ENCODE results near the gene CIB2.
"Not testable (repeated sequence)": the region's sequence is repeated elsewhere in the genome, so short reads cannot be mapped to it uniquely, and the experiment has no call there.

CIB2 gene

DNA sequence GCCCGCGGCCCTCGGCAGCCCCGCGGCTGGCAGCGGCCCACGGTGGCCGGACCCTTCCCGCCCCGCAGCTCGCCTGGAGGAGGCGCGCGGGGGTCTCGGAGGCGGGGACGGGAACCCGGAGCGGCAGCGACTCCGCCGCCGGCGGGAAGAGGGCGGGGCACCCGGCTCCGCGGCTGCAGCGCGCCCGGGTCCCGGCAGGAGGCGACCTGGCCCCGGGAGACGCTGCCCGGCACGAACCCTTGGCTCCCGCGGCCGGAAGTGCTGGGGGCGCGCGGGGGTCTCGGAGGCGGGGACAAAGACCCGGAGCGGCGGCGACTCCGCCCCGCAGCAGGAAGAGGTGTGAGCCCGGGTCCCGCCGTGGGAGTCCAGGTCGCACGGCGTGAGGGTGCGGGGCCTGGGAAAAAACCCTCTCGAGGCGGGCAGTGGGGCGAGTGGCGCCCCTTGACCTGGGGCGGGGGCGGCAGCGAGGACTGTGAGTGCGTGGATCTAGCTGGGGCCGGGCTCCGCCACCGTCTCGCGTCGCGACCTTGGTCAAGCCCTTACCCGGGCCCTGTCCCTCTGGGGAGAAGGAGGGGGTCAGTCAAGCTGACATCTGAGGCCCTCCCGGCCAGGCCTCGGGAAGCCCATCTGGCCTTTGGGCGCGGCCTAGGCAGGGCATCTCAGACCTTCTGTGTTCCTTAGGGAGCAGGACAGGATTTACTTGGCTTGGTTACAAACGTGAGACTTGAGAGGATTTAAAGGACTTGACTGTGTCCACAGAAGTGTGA lies at the start of gene CIB2:
Gene CIB2, minus strand, starts transcription at position 151 of the 767 bp plus-strand sequence. CDS start 230 bp downstream, outside the sequence.
- peak; percentile 54 for DNase-seq (ENCODE audit: low read depth in 1 of 2, low spot score in 1 of 2)

DNA sequence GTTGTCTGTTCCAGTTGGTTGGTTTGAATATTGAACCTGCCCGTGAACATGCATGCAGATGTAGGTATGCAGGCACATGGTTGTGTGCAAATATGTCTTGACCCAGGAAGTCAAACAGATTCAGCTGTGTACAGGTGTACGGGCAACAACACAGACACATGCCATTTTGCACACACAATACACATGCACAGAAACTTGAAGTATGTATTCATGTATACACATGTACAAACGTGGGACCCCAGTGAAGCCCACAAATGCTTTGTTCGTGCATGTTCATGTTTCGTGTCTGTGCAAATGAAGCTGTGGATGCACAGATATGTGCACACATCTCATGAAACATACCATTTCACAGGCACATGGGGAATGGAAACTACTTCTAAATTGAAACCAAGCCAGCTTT lies 48.7 kb upstream of the CIB2 start:
- DNase-seq (ENCODE audit: low read depth in 1 of 2, low spot score in 1 of 2), result no peak

DNA sequence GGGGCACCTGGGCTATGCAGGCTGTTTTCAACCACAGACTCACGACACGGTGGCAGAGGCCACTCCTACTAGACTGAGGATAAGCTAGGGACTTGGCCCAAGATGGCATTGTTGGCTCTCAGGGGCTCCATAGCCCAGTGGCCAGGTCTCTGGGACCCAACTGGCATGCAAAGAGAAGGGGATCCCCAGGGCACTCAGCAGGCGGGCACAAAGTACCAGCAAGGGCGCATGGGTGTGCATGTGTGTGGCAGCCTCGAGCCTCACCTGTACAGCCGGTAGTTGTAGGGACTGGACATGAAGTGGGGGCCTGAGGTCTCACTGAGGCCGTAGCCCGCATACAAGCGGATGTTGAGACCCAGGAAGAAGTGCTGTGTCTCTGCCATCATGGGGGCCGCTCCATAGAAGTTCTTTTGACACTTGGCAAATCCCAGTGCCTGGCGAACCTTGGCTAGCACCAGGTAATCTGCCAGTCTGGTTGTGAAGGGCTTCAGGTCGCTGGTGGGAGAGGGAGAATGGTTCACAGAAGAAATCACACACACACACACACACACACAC lies 48.1 kb upstream of the CIB2 start:
- no peak for DNase-seq (ENCODE audit: low read depth in 1 of 2, low spot score in 1 of 2)

DNA sequence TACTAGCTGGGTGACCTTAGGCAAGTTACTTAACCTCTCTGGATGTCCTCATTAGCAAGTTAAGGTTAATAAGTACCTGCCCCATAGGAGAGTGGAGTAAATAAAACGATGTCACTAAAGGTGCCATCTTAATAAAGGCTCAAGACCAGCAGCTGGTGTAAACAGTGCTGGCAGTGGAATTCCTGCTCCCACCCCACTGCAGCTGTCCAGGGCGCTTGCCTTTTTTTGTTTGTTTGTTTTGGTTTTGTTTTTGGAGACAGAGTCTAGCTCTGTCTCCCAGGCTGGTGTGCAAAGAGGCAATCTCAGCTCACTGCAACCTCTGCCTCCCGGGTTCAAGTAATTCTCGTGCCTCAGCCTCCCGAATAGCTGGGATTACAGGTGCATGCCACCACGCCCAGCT lies 46.8 kb upstream of the CIB2 start:
- no peak for DNase-seq (ENCODE audit: low read depth in 1 of 2, low spot score in 1 of 2)

DNA sequence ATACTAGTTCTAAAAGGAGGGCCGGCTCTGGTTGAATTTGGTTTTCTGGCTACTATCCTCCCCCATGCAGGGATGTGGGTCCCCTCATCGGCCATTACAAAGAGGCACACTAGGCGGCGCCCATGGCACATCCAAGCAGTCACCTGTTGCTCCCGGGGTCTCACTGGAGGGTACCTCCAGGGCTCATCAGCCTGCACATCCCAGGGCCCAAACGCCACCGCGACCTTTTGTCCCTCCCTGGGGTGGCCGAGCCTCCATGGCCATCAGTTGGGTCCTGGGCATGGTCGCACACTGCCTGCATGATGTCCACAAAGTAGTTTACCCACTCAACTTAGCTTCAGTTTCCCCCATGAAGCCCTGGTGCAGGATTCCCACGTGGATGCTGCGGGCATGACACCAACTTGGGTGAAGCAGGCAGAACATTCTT lies 46.2 kb upstream of the CIB2 start:
- no peak for DNase-seq (ENCODE audit: low read depth in 1 of 2, low spot score in 1 of 2)

DNA sequence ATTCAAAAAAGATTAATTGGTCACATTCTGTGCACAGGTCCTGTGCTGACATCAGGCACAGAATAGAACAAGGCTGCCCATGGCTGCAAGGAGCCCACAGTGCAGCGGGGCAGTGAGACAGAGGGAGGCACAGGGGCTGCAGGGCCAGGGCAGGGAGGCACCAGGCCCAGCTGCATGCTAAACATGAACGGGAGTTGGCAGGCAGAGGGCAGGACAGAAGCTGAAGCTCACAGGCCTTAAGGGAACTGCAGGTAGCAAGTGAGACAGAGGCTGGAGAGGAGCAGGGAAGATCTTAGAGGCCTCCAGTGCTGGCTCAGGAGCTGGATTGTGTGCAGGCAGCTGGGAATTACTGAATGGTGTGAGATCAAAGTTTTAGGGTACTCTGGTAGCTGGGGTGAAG lies 44.1 kb upstream of the CIB2 start:
- no peak for DNase-seq (ENCODE audit: low read depth in 1 of 2, low spot score in 1 of 2)

DNA sequence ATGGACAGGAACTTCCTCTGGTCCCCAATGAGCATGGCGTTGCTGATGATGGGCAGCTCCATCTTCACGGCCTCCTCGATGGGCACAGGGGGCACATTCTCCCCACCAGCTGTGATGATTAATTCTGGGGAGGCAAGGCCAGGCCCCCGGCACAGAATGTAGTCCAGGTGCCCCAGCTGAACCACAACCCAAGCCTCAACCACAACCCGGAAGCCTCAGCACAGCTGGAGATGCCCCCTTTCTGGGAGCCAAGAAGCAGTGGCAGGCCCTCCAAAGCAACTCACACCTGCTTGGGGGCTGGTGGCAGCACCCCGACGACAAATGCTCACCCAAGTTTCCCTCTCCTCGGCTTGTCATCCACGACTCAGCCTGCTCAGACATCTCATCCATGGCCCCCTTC lies 43.2 kb upstream of the CIB2 start:
- no peak for DNase-seq (ENCODE audit: low read depth in 1 of 2, low spot score in 1 of 2)

DNA sequence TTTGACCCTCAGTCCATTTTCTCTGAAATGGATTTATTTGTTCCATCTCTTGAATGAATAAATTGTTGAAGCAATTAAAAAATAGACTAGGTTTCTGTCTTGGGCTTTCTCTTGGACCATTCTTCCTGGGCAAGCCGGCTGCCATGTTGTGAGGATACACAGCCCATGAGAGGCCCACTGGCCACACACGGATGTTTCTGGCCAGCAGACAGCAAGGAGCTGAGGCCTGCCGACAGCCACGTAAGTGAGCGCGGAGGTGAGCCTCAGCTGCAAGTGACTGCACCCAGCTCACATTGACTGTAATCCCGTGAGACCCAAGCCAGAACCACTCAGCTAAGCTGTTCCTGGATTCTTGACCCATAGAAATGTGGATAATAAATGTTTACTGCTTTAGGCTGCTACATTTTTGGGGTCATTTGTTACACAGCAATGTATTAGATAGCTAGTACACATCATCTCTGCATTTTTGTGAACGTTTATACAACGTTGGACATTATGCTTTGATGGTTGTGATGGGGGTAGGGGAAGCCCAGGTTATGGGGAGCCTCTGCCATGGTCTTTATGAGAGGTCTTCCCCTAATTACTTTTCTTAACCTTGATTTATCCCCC lies 40.7 kb upstream of the CIB2 start:
- DNase-seq (ENCODE audit: low read depth in 1 of 2, low spot score in 1 of 2), result no peak

DNA sequence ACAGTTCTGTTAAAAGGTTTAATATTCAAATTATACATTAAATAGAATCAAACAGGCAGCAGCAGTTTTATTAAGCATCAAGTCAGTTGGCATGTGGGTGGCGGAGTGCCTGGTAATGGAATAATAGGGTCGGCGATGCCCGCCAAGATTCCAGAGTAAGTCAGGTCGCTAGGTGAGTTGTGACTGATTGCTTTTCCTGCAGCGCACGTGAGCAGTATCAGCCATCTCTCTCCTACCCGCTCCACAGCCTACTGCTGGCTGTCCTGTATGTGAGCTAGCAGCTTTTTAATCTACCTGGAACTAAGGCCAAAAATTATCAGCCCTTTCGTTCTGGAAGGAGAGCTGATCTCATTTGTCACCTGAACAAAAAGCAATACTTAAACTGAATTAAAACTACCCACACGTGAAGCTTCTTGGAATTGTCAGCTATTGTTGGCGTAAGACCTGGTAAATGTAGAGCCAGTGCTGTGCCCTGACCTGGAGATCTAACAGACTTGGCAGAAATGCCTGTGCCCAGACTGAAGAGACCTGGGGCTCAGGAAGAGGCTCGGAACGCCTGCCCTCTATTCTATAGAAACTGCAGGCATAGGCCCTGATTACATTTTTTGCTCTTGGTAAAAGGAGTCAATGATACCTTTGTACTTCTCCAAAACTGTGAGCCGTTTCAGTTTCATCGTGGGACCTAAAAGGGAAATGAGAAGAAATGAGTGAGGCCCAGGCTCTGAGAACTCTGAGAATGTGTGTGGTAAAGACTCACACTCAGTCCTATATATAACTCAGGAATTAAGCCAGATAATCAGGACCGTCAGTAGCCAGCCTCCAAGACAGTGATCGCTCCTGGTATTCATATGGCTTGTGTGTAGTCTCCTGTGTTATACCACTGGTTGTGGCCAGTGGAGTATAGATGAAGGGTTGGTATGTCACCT lies 39.9 kb upstream of the CIB2 start:
- DNase-seq (ENCODE audit: low read depth in 1 of 2, low spot score in 1 of 2), result no peak

DNA sequence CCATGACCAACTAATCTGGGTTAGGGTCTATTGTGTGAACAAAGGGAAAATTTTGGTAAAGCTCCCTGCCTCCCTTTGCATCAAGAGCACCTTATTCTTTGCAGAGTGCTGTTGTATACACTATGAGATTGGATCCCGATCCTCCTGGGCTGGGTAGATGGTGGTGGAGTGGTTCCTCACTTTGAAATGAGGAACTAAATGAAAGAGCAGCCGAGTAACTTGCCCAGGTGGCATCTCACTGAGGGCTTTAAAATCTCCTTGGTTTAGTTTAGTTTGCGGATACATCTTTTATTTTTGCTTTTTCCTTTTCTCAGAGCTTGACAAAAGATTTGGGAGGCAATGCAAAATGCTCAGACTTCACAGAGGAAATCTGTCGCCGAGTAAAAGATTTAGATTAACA lies 37.4 kb upstream of the CIB2 start:
- DNase-seq (ENCODE audit: low read depth in 1 of 2, low spot score in 1 of 2), result no peak

DNA sequence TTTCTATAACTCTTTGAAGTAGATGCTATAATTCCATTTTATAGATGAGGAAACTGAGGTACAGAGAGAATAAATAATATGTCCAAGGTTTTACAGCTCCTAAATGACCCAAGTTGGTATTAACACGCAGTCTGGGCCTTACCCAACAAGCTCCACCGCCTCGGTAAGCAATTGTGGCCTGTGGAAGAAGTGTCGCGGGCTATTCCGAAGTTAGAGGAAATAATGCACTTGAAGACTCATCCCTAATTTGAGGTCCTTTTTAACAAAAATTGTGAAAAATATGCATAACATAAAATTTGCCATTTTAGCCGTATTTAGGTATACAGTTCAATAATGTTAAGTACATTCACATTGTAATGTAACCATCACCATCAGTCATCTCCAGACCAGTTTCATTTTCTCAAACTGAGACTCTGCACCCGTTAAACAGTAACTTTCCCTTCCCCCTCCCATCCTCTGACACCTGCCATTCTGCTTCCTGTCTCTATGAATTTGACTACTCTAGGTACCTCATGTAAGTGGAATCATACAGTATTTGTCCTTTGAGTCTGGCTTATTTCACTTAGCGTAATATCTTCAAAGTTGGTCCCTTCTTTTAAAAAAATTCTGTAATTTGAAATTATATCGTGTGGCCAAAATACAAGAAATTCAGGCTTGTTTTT lies 36.1 kb upstream of the CIB2 start:
- no peak for DNase-seq (ENCODE audit: low read depth in 1 of 2, low spot score in 1 of 2)

DNA sequence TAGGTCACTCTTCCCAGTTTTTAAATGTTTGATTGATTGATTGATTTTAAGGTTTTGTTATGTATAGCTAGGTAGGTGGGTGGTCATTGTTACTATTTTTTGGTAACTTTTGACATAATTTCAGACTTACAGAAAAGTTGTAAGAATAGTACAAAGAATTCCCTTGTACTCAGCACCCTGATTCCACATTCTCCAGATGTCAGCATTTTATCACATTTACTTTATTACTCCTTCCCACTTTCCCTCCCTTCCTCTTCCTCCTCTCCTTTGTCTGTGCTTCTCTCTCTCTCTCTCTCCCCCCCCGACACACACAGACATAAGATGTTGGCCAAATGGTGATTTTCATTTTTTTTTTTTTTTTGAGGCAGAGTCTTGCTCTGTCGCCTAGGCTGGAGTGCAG lies 32.8 kb upstream of the CIB2 start:
- DNase-seq (ENCODE audit: low read depth in 1 of 2, low spot score in 1 of 2), result no peak

DNA sequence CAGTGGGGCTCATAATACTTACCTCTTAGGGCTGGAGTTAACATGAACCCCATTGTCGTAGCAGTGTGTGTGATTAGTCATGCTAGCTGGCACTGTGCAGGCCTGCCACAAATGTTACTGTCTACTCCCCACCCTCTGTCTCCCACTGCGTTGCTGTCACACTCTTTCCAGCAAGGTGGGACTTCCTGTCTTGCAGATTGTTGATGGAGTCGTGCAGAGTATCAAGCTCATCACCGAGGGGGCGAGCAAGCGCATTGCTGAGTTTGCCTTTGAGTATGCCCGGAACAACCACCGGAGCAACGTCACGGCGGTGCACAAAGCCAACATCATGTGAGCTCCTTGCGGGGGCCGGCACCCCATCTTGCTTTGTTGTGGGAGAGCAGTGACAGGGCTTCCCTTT lies 30.8 kb upstream of the CIB2 start:
- no peak for DNase-seq (ENCODE audit: low read depth in 1 of 2, low spot score in 1 of 2)

DNA sequence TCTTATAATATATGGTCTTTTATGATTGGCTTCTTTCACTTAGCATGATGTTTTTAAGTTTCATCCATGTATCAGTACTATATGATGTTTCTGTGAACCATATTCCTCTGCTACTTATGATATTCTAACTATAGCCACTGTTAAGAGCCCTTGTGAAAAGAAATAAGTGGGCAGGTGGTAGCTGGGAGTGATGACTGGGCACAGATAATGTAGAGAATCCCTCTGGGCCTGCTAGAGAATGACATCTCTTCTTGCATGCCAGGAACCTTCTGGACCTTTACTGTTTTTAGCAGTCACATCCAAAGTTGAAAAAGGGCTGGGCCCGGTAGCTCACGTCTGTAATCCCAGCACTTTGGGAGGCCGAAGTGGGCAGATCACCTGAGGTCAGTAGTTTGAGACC lies 28.1 kb upstream of the CIB2 start:
- no peak for DNase-seq (ENCODE audit: low read depth in 1 of 2, low spot score in 1 of 2)

DNA sequence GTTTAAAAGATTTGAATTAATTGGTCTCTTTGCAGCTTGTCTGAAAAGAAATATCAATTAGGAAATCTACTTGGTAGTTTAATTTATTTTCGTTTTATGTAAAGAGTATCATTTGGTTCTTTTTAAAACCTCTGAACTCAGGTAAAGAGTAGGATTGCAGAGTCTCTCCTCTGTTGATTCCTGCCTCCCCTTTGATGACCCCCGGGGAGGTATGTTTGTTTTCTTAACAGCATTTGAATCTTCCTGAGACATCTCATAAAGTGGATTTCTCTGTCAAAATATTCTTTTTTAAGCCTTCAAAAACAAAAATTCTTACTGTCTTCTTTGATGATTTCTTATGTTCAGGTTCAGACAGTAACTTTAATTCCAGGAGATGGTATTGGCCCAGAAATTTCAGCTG lies 26.0 kb upstream of the CIB2 start:
- DNase-seq (ENCODE audit: low read depth in 1 of 2, low spot score in 1 of 2), result no peak

DNA sequence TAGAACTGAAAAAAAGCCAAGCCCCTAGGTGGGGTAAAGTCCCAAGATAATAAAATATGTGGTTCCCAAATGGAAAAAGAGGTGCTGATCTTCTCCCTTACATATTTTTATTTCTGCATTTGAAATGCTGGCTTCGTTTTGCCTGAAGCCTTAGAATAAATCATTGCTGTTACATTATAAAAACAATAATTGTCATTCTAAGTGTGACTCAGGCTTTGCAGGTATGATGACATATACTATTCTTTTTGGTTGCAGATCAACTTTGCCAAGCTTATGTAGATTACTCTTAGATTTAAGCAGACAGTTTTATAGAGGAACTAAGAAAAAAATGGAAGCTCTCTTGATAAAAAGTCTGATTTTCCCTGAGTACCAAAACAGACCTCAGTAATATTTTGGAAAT lies 25.4 kb upstream of the CIB2 start:
- DNase-seq (ENCODE audit: low read depth in 1 of 2, low spot score in 1 of 2), result no peak

DNA sequence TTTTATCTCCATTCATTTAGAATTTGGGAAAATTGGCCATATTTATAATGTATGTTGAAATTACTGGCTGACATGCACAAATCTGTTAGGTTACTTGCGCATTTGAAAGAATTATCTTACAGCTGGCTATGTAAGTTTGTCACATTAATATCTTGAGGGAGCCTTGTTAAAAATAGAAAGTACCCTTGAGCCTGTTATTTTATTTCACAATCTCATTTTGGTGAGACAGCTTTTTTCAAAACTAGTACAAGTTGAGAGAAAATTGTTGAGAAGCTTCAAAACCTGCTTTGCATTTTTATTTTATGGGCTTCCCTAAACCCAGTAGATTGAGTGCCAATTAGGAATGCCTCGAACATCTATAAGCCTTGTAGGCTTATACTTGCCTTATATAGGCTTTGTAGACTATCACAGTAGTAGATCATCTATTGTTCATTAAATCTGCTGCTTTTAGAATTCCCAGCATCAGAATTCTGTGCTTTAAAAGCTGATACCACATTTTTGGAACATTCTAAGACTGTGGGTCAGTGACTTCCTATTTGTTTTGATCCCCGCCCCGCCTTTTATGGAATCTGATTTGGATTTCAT lies 24.2 kb upstream of the CIB2 start:
- no peak for DNase-seq (ENCODE audit: low read depth in 1 of 2, low spot score in 1 of 2)

DNA sequence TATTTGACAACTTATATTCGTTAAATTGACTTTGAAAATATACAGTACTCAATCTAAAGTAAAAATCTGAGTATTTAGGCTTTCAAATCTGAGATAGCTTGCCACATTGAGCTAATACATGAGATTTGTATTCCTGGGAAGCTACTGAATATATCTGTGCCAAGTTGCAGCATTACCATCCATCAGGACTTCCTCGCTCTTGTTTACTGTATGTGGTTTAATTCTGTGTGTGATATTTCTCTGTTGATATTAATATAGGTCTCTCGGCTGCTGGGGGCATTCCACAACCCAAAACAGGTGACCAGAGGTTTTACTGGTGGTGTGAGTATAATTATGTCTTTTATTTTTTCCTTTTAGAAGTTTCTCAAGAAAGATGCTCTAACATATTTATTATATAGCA lies 23.7 kb upstream of the CIB2 start:
- DNase-seq (ENCODE audit: low read depth in 1 of 2, low spot score in 1 of 2), result no peak

DNA sequence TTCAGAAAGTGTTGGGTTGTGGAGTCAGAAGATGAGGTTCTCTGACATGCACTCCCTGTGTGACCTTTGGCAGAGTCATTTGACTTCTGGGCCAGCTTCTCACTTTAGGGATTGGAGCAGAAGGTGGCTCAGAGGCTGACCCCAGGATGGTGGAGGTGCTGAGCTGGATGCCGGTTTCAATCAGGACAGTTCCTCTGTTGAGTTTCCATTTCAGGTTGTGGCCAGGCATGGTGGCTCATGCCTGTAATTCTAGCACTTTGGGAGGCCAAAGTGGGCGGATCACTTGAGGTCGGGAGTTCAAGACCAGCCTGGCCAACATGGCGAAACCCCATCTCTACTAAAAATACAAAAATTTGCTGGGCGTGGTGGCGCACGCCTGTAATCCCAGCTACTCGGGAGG lies 19.8 kb upstream of the CIB2 start:
- DNase-seq (ENCODE audit: low read depth in 1 of 2, low spot score in 1 of 2), result not testable (repeated sequence)

DNA sequence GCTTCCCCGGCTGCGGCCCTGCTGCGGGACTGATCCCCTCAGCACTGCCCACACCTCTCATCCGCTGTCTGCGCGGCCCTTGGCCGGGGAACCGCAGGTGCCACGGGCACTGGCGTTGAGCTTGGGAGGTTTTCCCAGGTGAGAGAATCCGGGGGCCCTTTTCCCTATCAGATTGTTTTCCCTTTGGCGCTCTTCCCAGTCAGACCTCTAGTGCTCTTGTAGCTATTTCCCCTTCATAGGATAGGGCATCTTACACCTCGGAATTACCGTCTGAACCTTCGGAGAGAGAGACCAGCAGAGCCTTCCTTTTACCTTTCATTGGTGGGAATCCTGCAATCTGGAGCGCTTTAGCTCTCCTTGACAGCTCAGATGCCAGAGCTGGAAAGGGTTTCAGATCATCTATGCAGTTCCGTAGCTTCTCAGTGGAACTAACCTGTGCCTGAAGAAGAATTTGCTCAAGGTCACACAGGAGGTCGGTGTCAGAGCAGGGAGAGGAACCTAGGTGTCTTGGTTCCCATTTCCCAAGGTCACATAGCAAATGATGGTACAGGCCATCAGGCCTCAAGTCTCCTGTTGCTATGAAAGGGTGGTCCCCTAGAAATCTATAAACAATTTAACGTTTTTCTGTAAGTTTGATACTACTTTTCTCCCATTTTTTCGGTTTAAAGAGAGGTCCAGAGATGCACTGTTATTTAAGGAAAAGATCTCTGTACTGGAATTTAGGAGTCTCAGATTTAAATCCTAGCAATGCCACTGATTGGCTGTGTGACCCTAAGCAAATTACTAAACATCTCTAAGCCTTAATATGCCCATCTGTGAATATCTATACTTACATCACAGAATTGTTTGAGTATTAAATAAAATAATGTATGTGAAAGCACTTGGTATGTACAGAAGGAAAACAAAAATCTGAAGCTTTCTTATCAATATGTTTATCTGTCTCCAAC lies 18.8 kb upstream of the CIB2 start:
- no peak for DNase-seq (ENCODE audit: low read depth in 1 of 2, low spot score in 1 of 2)
